Astrocyte of the spinal cord (primary cell): ENCODE measurements around the gene EFCAB7.
A peak's percentile ranks its signal among the peaks of the same experiment; 100 is the strongest.

ENCODE experiments used
- DNase-seq: peaks from one replicate; pipeline ENCODE4 v3.0.0; 2011; ENCODE audit warnings: low read depth, low spot score
- H3K4me3 ChIP-seq: 2 replicates; pipeline ENCODE4 v1.5.1; 2011; ENCODE audit warnings: low read depth, mild to moderate bottlenecking, low read length, moderate library complexity
- in situ Hi-C: cut with HindIII; loops from 2 replicates; pipeline ENCODE4 v1.10.0; 2017; ENCODE audit warnings: low sequenced_read_pairs
- TF ChIP-seq, protein P1 (sequence below): IDR thresholded peaks from 2 replicates; pipeline ENCODE4 v1.5.1; 2012; ENCODE audit warnings: low read depth, mild to moderate bottlenecking, low read length, inconsistent platforms

EFCAB7 gene

DNA sequence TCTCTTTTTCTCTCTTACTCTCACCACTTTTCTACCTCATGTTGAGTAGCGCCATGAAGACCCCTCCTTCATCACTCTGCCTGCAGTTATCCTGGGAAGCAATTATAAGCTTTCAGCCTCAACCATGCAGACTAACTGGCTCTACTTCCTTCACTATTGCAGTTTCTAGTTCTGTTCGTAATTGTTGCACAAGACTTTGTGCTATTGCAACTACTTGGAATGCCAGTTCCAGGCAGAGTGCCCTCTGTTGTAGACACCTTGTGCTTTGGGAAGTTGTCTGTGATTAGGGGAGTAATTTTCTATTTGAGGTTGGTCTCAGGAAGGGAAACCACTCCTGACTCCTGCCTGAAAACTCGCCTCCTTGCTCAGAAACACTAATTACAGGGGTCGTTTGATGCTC, 89.2 kb downstream of the EFCAB7 start:
- no peak for DNase-seq
- TF ChIP-seq, protein P1, sequence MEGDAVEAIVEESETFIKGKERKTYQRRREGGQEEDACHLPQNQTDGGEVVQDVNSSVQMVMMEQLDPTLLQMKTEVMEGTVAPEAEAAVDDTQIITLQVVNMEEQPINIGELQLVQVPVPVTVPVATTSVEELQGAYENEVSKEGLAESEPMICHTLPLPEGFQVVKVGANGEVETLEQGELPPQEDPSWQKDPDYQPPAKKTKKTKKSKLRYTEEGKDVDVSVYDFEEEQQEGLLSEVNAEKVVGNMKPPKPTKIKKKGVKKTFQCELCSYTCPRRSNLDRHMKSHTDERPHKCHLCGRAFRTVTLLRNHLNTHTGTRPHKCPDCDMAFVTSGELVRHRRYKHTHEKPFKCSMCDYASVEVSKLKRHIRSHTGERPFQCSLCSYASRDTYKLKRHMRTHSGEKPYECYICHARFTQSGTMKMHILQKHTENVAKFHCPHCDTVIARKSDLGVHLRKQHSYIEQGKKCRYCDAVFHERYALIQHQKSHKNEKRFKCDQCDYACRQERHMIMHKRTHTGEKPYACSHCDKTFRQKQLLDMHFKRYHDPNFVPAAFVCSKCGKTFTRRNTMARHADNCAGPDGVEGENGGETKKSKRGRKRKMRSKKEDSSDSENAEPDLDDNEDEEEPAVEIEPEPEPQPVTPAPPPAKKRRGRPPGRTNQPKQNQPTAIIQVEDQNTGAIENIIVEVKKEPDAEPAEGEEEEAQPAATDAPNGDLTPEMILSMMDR: no peak
- in situ Hi-C loops: no loop called here
- no peak overlapping the region for H3K4me3 ChIP-seq

DNA sequence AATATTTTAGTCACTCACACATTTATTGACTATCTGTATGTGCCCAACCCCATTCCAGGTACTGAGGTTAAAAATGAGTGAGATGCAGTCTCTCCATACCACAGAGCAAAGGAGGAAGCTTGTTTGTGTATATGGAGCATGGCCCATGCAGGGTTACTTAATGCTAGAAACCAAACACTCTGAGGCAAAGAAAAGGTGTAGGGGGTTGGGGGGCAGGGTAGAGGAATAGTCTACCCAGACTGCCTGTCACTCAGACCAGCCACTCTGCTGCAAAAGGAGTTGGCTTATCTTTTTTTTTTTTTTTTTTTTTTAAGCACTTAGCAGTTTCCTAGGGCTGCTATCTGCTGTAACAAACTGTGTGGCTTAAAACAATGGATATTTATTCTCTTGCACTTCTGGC, 89.6 kb downstream of the EFCAB7 start:
- TF ChIP-seq, protein P1: no peak
- in situ Hi-C loops: no loop called here
- DNase-seq: no peak
- H3K4me3 ChIP-seq: no peak overlapping the region

DNA sequence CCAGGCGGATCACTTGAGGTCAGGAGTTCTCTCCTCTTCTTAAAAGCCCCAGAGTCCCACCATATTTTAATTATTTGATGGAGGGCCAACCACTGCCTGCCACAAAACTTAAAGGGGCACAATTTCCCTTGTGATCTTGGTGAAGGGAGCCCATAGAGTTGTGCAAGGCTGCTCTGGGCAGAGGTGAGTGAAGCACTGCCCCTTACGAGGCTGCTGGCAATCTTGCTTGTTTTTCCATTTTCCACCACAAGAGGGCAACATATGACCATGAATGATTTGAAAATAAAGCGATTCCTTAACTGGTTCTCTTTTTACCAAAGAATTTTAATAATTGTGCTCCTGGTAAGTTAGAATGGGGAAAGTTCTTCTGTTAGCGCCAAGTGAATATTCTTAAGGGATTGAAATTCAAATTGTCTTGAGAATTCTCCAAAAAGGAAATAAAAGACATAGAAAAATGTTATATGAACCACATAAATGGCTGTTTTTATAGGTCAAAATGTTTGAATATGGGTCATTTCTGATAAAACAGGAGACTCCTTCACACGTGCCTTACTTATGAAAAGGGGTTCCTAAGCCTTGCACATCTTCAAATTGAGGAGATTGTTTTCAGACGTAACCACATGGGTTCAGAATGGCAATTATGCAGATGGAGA, 92.6 kb downstream of the EFCAB7 start:
- in situ Hi-C loops: no loop called here
- TF ChIP-seq, protein P1: peak; percentile 62

DNA sequence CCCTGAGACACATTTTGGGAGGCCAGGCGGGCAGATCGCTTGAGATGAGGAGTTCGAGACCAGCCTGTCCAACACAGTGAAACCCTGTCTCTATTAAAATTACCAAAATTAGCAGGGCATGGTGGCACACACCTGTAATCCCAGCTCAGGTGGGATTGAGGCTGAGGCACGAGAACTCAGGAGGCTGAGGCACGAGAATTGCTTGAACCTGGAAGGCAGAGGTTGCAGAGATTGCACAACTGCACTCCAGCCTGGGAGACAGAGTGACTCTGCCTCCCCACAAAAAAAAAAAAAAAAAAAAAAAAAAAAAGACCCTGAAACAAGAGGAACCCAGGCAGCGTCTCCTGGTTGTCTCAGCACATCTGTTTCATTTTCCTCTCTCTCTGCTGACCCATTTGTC, 94.1 kb downstream of the EFCAB7 start:
- in situ Hi-C loops: no loop called here
- no peak overlapping the region for H3K4me3 ChIP-seq

More for the DNA sequence above, 92.6 kb downstream of the EFCAB7 start:
- no peak overlapping the region for H3K4me3 ChIP-seq
- peak; percentile 81 for DNase-seq

DNA sequence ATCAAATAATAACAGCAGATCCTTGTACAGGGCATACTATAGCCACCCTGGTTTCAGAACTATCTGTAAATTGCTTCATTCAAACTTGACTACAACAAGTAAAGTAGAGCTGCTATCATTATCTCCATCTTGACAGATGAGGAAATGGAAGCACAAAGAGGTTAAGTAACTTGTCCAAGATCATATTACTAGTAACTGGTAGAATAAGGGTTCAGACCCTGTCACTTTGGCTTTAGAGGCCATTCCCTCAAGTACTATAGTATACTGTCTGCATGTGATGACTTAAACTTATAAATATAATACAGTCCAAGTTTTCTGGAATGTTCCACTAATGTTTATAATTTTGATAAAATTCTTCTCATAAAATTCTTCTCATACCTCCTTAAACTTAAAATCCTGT, 94.7 kb downstream of the EFCAB7 start:
- TF ChIP-seq, protein P1: no peak
- no peak overlapping the region for H3K4me3 ChIP-seq
- in situ Hi-C loops: no loop called here
- peak; percentile 14 for DNase-seq

More for the DNA sequence above, 94.1 kb downstream of the EFCAB7 start:
- DNase-seq: no peak
- TF ChIP-seq, protein P1: no peak

DNA sequence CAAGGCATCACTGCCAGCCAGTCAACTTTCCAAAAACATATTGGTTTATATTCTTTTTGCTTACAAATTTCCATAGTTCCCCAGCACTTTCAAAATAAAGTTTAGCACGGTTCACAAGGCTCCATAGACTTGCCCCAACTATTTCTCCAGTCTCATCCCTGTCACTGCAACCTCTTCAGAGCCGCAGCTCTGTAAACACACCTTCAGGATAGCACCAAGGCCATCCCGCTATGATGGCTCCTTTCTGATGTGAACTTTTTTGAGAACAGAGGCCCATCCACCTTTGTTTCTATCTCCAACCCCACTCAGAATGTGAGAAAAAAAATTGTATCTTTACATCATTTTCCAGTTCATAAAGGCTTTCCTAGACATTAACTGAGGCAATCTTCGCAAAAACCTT, 96.2 kb downstream of the EFCAB7 start:
- TF ChIP-seq, protein P1: no peak
- in situ Hi-C loops: no loop called here
- DNase-seq: no peak
- no peak overlapping the region for H3K4me3 ChIP-seq
